Sigmoid colon (tissue), 3 donors: Measurements from ENCODE around the gene ATF7.

Source experiments
- POLR2A ChIP-seq, 2 donors: fragments of 450-650 bp; IDR thresholded peaks; one replicate each; pipeline ENCODE4 v1.6.1; 2016; ENCODE audit warnings: antibody characterized with exemption in 2 of 2, mild to moderate bottlenecking in 2 of 2, moderate library complexity in 2 of 2
- TF ChIP-seq, protein P1 (sequence below), 4 experiments: fragments of 450-650 bp in 3 of 4; fragments of 200-600 bp in 1 of 4; IDR thresholded peaks; one replicate each; pipeline ENCODE4 v1.5.1; 2016 to 2019; ENCODE audit warnings: antibody characterized with exemption in 4 of 4, mild to moderate bottlenecking in 3 of 4, moderate library complexity in 2 of 4

DNA sequence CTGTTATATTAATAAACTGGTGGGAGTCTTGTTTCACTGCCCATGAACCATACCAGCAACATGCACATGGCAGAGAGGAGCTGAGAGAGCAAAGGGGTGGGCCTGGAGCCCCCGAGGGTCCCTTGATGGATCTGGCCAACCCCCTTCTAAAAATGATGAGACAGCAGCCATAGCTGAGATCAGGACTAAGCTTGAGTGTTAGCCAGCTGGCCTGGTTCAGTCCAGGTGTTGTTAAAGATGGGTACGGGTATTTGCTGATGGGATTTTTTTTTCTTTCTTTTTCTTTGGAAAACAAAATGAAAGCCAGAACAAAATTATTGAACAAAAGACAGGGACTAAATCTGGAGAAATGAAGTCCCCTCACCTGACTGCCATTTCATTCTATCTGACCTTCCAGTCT is 158.3 kb downstream of the ATF7 start:
- no peak for TF ChIP-seq POLR2A (IDR thresholded peaks at IDR 0.05)
- TF ChIP-seq, protein P1, sequence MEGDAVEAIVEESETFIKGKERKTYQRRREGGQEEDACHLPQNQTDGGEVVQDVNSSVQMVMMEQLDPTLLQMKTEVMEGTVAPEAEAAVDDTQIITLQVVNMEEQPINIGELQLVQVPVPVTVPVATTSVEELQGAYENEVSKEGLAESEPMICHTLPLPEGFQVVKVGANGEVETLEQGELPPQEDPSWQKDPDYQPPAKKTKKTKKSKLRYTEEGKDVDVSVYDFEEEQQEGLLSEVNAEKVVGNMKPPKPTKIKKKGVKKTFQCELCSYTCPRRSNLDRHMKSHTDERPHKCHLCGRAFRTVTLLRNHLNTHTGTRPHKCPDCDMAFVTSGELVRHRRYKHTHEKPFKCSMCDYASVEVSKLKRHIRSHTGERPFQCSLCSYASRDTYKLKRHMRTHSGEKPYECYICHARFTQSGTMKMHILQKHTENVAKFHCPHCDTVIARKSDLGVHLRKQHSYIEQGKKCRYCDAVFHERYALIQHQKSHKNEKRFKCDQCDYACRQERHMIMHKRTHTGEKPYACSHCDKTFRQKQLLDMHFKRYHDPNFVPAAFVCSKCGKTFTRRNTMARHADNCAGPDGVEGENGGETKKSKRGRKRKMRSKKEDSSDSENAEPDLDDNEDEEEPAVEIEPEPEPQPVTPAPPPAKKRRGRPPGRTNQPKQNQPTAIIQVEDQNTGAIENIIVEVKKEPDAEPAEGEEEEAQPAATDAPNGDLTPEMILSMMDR (IDR thresholded peaks at IDR 0.05), result no peak
